H9 (cell line): ENCODE results near the gene TCF20. TPM values are rescaled to one million over a fixed set of nuclear protein-coding genes. Genes with fewer than 3 reads are reported as not detected.

Source experiments
- DNase-seq: peaks from one replicate; pipeline ENCODE4 v3.0.0-alpha.2; 2017
- H2AFZ ChIP-seq: one replicate; pipeline ENCODE4 v1.6.1; 2013; ENCODE audit warnings: mild to moderate bottlenecking, low read length, control low read depth, moderate library complexity
- H2AK5ac ChIP-seq: 2 replicates; pipeline ENCODE4 v1.6.1; 2013; ENCODE audit warnings: low read length, control low read depth, mixed read lengths; ENCODE audit not compliant: insufficient read length
- H2BK120ac ChIP-seq: one replicate; pipeline ENCODE4 v1.6.1; 2013; ENCODE audit warnings: low read depth, mild to moderate bottlenecking, low read length, control low read depth, inconsistent platforms; ENCODE audit not compliant: poor library complexity, severe bottlenecking
- H2BK12ac ChIP-seq: 2 replicates; pipeline ENCODE4 v1.6.1; 2013; ENCODE audit warnings: low read length, control low read depth, mixed read lengths, low read depth; ENCODE audit not compliant: insufficient read length
- H2BK15ac ChIP-seq: 2 replicates; pipeline ENCODE4 v1.6.1; 2013; ENCODE audit warnings: low read depth, low read length, control low read depth
- H2BK20ac ChIP-seq: one replicate; pipeline ENCODE4 v1.6.1; 2013; ENCODE audit warnings: low read depth, mild to moderate bottlenecking, low read length, control low read depth, inconsistent platforms; ENCODE audit not compliant: poor library complexity, severe bottlenecking
- H2BK5ac ChIP-seq: 2 replicates; pipeline ENCODE4 v1.6.1; 2013; ENCODE audit warnings: low read length, control low read depth, mixed read lengths; ENCODE audit not compliant: insufficient read length
- H3K14ac ChIP-seq: 2 replicates; pipeline ENCODE4 v1.6.1; 2013; ENCODE audit warnings: low read length, control low read depth; ENCODE audit not compliant: insufficient read depth
- H3K18ac ChIP-seq: 2 replicates; pipeline ENCODE4 v1.6.1; 2013; ENCODE audit warnings: low read depth, mild to moderate bottlenecking, mixed read lengths, low read length, control low read depth; ENCODE audit not compliant: insufficient read length
- H3K23ac ChIP-seq: 2 replicates; pipeline ENCODE4 v1.6.1; 2013; ENCODE audit warnings: low read length, control low read depth, mixed read lengths, low read depth; ENCODE audit not compliant: insufficient read length
- H3K23me2 ChIP-seq: 2 replicates; pipeline ENCODE4 v1.6.1; 2013; ENCODE audit warnings: low read depth, mild to moderate bottlenecking, mixed read lengths, low read length, control low read depth; ENCODE audit not compliant: insufficient read length, poor library complexity, severe bottlenecking
- H3K27ac ChIP-seq: 2 replicates; pipeline ENCODE4 v1.5.1; 2013; ENCODE audit warnings: low read length, control low read depth, mixed read lengths, low read depth; ENCODE audit not compliant: insufficient read length
- H3K27me3 ChIP-seq: 2 replicates; pipeline ENCODE4 v1.6.1; 2013; ENCODE audit warnings: low read length, control low read depth, inconsistent platforms; ENCODE audit not compliant: insufficient read depth
- H3K4ac ChIP-seq: 2 replicates; pipeline ENCODE4 v1.6.1; 2013; ENCODE audit warnings: low read depth, mild to moderate bottlenecking, control low read depth, inconsistent platforms, low read length, moderate library complexity
- H3K4me1 ChIP-seq: 2 replicates; pipeline ENCODE4 v1.6.1; 2013; ENCODE audit warnings: low read length, control low read depth, inconsistent platforms; ENCODE audit not compliant: insufficient read depth
- H3K4me2 ChIP-seq: 2 replicates; pipeline ENCODE4 v1.6.1; 2013; ENCODE audit warnings: low read length, control low read depth, mixed read lengths; ENCODE audit not compliant: insufficient read length, insufficient read depth
- H3K56ac ChIP-seq: 2 replicates; pipeline ENCODE4 v1.6.1; 2013; ENCODE audit warnings: low read depth, mild to moderate bottlenecking, mixed read lengths, low read length, control low read depth; ENCODE audit not compliant: insufficient read length
- H3K79me1 ChIP-seq: 2 replicates; pipeline ENCODE4 v1.6.1; 2013; ENCODE audit warnings: low read depth, mild to moderate bottlenecking, moderate library complexity, low read length, control low read depth, inconsistent platforms; ENCODE audit not compliant: insufficient read depth, poor library complexity, severe bottlenecking
- H3K79me2 ChIP-seq: 2 replicates; pipeline ENCODE4 v1.6.1; 2013; ENCODE audit warnings: low read length, control low read depth, inconsistent platforms; ENCODE audit not compliant: insufficient read depth
- H3K9ac ChIP-seq: 2 replicates; pipeline ENCODE4 v1.6.1; 2013; ENCODE audit warnings: low read length, control low read depth, mixed read lengths; ENCODE audit not compliant: insufficient read length; ENCODE audit errors: extremely low read depth
- H3K9me3 ChIP-seq: one replicate; pipeline ENCODE4 v1.6.1; 2013; ENCODE audit warnings: low read depth, low read length, inconsistent platforms; ENCODE audit not compliant: control insufficient read depth
- H3T11ph ChIP-seq: one replicate; pipeline ENCODE4 v1.6.1; 2013; ENCODE audit warnings: mild to moderate bottlenecking, low read length, control low read depth, inconsistent platforms
- H4K20me1 ChIP-seq: one replicate; pipeline ENCODE4 v1.6.1; 2013; ENCODE audit not compliant: control insufficient read depth, insufficient read length, insufficient read depth
- H4K5ac ChIP-seq: 2 replicates; pipeline ENCODE4 v1.6.1; 2013; ENCODE audit warnings: low read depth, mild to moderate bottlenecking, mixed read lengths, low read length, control low read depth; ENCODE audit not compliant: insufficient read length
- H4K8ac ChIP-seq: replicated peaks from 2 replicates; pipeline ENCODE4 v1.6.1; 2013; ENCODE audit warnings: low read length, control low read depth, mixed read lengths, low read depth; ENCODE audit not compliant: insufficient read length
- H4K91ac ChIP-seq: 2 replicates; pipeline ENCODE4 v1.6.1; 2013; ENCODE audit warnings: low read depth, mild to moderate bottlenecking, moderate library complexity, mixed read lengths, low read length, control low read depth; ENCODE audit not compliant: insufficient read length
- H3K27ac Mint-ChIP-seq, 3 experiments: 2 replicates in 2 of 3; 3 replicates in 1 of 3; pipeline ENCODE4 v1.8.0; 2020 to 2021; ENCODE audit warnings: mixed read lengths in 3 of 3, mild to moderate bottlenecking in 1 of 3, moderate library complexity in 1 of 3
- H3K27me3 Mint-ChIP-seq: 2 replicates; pipeline ENCODE4 v1.8.0; 2021; ENCODE audit warnings: low read depth, mild to moderate bottlenecking, moderate library complexity, mixed read lengths
- H3K36me3 Mint-ChIP-seq, 3 experiments: 2 replicates in 2 of 3; 3 replicates in 1 of 3; pipeline ENCODE4 v1.8.0; 2020 to 2021; ENCODE audit warnings: low read depth in 3 of 3, mixed read lengths in 3 of 3; ENCODE audit not compliant: insufficient read depth in 1 of 3
- H3K4me1 Mint-ChIP-seq, 2 experiments: 2 replicates each; pipeline ENCODE4 v1.8.0; 2020; ENCODE audit warnings: mixed read lengths in 2 of 2
- H3K4me3 Mint-ChIP-seq, 2 experiments: 2 replicates in 1 of 2; 3 replicates in 1 of 2; pipeline ENCODE4 v1.8.0; 2020 to 2021; ENCODE audit warnings: mild to moderate bottlenecking in 2 of 2, mixed read lengths in 2 of 2, moderate library complexity in 1 of 2
- H3K9me3 Mint-ChIP-seq, 2 experiments: 2 replicates in 1 of 2; 3 replicates in 1 of 2; pipeline ENCODE4 v1.8.0; 2020; ENCODE audit warnings: mild to moderate bottlenecking in 2 of 2, mixed read lengths in 2 of 2, moderate library complexity in 1 of 2
- CTCF ChIP-seq: fragments of 200-600 bp; sonication (generic); conservative IDR thresholded peaks from 3 replicates; pipeline ENCODE4 v1.8.0; 2021; ENCODE audit warnings: antibody characterized with exemption, mild to moderate bottlenecking
- WGBS: extraction: QIAGEN DNeasy Blood & Tissue Kit; methylation state at CpG from one replicate; pipeline ENCODE4 v1.1.7; 2013; ENCODE audit warnings: missing lambda C conversion rate, low lambda C conversion rate, mixed read lengths; ENCODE audit not compliant: insufficient read length; ENCODE audit errors: extremely low coverage; 5-methylcytosine and 5-hydroxymethylcytosine counted together
- total RNA-seq: library from RNA; stranded (reverse); gene quantifications from 2 replicates; pipeline ENCODE4 v1.2.1, GENCODE V29; 2021

The TCF20 gene
- total RNA-seq, 1 experiment from 2014 or later, result 75.6 TPM

GRCh38 chr22:42307806-42308563 lies 37.5 kb upstream of the TCF20 start:
- no peak overlapping the region for H2BK20ac ChIP-seq

More at GRCh38 chr22:42307806-42308563, 37.5 kb upstream of the TCF20 start:
- Histone ChIP-seq H3K23me2 (no peaks in the 10 kb centered on the region), H2AFZ (no peak overlapping the region), H3K9me3 (no peaks in the 10 kb centered on the region), H4K91ac (no peak overlapping the region), H3K4me2 (no peak overlapping the region), H3K27me3 (no peaks in the 10 kb centered on the region), H4K20me1 (no peaks in the 10 kb centered on the region), H3K14ac (no peak overlapping the region), H2BK5ac (no peak overlapping the region), H3K9ac (no peak overlapping the region), H3K4me1 (peaks cover 4% of the 10 kb centered on the region; the same call in 1 of the 2 replicates), H4K8ac (no peak overlapping the region), H3T11ph (no peak overlapping the region), H3K27ac (no peak overlapping the region), H2BK12ac (no peak overlapping the region), H2BK120ac (no peak overlapping the region), H3K4ac (no peak overlapping the region), H2AK5ac (no peak overlapping the region), H3K23ac (no peak overlapping the region), H4K5ac (no peak overlapping the region), H2BK15ac (no peak overlapping the region), H3K79me1 (no peaks in the 10 kb centered on the region), H3K56ac (no peak overlapping the region), H3K79me2 (no peaks in the 10 kb centered on the region), H3K18ac (no peak overlapping the region)
- DNase-seq, result no peak
- no peak for TF ChIP-seq CTCF
- WGBS, result no CpG with 5 or more reads among the region's 18 CpGs
- Mint-ChIP-seq H3K27ac (no peak overlapping the region), H3K9me3 (no peaks in the 10 kb centered on the region), H3K27me3 (peaks cover 50% of the 10 kb centered on the region), H3K36me3 (peaks cover 0 to 2% (median 0%) of the 10 kb centered on the region in 3 experiments; a peak in 1 of 7 replicates), H3K4me1 (peaks cover 25 to 42% of the 10 kb centered on the region in 2 experiments), H3K4me3 (no peak overlapping the region; a peak in 1 of 5 replicates)
